NCI-H1930 (cell line): Measurements from ENCODE around the gene DAAM2.
A peak's percentile ranks its signal among the peaks of the same experiment; 100 is the strongest.

ENCODE experiments used
- DNase-seq, 2 experiments: peaks; one replicate each; lab custom pipeline; 2025; lab: John Stamatoyannopoulos, UW

DAAM2 gene

DNA sequence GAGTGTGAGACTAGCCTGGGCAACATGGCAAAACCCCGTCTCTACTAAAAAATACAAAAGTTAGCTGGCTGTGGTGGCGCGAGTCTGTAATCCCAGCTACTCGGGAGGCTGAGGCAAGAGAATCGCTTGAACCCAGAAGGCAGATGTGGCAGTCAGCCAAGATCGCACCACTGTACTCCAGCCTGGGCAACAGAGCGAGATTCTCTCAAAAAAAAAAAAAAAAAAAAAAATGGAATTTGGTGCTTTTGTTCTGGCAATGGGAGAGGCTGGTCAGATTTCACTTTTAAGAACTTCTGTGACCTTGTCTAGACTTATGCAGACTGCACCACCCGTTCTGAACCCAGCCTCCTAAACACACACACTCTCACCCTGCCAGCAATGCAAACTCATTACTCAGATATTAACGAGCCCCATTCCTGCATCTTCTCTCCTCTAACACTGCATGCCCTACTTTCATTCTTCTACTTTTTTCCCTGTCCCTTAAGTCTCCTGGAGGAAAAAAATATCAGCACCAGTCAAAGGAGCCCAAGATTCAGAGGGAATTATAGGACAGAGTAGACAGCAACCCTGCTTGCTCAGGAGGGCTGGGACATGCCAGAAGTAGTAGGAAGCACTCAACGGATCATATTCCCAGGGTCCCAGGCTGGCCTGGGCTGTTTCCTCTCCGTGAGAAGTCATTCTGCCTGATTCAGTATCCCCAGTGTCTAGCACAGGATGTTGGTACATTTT lies 137.7 kb downstream of the DAAM2 start:
- DNase-seq = no peak

DNA sequence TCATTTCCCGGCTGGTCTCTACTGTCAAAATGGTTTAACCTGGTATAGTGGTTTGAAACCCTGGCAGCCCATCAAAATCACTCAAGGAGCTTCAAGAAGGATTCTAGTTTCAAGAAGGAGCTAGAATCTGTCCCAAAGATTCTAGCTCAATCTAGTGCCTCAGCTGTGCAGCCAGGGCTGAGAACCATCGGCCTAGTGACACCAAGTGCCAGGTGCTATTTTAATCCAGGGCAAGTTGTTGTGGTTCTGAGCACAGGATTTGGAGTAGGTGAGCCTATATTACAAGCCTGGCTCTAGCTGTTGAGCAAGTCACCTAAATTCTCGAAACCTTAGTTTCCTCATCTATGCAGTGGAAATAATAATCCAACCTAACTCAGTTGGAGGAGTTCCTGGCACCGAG lies 138.4 kb downstream of the DAAM2 start:
- DNase-seq = no peak

DNA sequence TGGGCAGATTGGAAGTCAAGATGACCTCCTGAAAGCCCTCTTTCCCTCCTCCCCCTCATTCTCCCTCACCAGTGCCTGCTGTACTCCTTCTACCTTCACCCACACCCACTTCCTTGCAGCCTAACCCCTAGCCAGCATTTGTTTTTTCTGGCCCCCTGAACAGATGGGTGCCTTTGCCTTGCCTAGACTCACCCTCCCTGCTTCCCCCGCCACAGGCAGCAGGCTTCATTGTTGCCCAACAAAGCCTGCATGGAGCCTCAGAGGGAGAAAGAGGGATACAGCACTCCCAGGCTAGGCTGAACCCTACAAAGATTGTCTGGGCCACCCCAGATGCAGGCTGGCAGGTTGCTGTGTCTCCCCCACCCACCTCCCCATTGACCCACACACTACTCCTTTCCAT lies 139.4 kb downstream of the DAAM2 start:
- no peak for DNase-seq

DNA sequence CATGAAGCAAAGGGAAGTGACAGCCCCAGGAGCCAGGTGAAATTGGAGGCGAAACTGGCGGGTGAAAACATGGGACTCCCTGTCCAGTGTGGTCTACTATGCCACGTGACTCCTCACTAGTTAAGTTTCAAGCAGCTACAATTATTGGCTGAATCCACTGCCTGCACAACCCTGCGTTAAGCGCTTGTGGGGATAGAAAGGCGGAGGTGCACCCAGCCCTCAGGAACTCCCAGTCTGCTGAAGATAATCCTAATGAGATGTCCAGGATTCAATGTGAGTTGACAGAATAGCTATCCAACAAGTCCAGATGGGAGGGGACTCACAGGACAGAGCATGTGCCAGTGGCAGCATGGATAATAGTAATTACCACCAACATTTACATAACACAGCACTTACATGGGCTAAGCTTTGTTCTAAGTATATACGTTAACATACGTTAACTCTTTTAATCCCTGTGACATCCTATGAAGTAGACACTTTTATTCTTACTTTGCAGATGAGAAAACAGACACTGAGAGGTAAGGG lies 140.3 kb downstream of the DAAM2 start:
- DNase-seq = no peak

- no peak for DNase-seq
Measured at GRCh38 chr6:39933669-39934130, 141.5 kb downstream of the DAAM2 start.

DNA sequence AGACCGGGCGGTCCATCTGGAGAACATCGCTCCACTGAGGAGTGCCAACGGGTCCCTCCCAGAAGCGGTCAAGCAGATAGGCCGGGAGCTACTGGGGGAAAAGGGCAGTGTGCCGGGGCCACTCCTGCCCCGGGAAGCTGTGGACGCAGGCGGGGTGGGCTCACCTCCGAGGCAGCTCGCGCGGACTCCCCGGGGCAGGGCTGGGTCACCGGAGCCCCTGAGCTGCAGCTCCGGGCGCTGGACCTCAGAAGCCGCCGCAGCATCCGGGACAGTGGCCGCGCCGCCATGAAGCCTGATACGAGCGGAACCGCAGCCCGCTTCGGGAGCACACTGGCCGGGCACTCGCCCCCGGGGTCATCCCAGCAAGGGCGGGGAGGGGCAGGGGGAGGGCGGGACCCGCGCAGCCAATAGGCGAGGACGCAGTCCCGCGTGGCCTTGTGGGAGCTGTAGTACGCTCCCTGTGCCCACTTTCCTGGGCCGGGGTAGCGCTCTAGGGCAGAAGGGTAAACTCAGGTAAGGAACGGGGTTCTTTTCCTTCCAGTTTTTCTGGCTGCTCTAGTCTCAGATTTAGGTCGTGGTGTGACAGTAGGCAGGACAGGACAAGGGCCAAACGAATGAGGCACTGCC lies 142.1 kb downstream of the DAAM2 start, which contains the start of gene MOCS1:
Gene MOCS1, minus strand, starts transcription at position 332 of the 627 bp plus-strand sequence. Its CDS starts 45 bp downstream, at position 287.
- DNase-seq = peak; percentile 27 to 59

DNA sequence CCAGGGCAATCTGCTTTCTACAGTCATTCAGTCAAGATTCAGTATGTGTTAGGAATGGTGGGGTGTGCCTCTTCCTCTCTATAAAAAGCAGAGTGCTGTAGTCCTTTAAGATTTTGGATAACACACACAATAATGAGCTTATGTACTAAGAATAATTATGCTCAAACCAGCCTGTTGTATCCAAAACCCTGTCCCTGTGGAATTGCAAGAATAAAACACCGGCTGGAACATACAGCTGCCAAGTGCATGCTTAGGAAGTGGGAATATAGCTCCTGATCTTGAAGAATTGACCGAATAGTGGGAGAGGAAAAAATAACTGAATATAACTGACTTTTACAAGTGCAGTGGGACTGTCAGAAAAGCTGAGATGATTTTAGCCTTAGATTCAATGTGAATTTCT lies 143.1 kb downstream of the DAAM2 start:
- no peak for DNase-seq

GRCh38 chr6:39936857-39937256 lies 144.7 kb downstream of the DAAM2 start:
- no peak for DNase-seq

GRCh38 chr6:39937686-39938333 lies 145.6 kb downstream of the DAAM2 start:
- peak in 1 of 2 experiments; percentile 11 for DNase-seq

DNA sequence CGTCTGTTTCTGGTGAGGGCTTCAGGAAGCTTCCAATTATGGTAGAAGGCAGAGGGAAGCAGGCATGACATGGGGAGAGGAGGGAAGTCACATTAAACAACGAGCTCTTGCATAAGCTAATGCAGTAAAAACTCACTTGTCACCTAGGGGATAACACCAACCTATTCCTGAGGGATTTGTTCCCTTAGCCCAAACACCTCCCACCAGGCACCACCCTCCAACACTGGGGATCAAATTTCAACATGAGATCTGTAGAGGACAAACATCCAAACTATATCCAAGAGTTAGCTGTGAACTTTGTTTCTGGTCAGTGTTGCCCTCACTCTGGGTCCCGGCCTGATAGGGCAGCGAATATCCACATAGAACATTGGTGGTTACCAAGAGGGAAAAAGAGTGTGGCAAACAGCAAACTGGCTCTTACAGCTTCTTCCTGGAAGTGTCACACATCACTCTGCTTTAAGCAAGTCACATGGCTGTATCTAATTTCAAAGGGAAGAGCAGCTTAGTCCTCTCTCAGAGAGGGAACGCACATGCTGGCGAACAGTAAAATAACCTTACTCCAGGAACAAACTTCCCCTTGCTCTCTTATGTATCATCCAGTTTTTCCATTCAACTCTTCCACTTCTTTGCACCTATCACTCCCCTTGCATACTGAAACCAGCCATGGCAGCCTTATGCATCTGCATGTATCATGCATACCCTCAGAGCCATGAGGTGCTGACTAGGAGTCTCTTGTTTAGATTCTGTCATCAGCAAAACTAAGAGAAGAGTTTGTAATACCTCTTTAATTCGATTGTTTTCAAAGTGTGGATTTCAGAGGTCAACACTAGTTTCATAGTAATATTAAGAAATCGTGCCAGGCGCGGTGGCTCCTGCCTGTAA lies 146.8 kb downstream of the DAAM2 start:
- no peak for DNase-seq

GRCh38 chr6:39941138-39941537 lies 149.0 kb downstream of the DAAM2 start:
- DNase-seq = no peak

- no peak for DNase-seq
Measured at GRCh38 chr6:39941820-39942219, 149.6 kb downstream of the DAAM2 start.

- no peak for DNase-seq
Measured at GRCh38 chr6:39942903-39943580, 150.9 kb downstream of the DAAM2 start.

- DNase-seq = no peak
Measured at GRCh38 chr6:39945626-39946025, 153.4 kb downstream of the DAAM2 start.

- DNase-seq = no peak
Measured at GRCh38 chr6:39947611-39948068, 155.5 kb downstream of the DAAM2 start.

DNA sequence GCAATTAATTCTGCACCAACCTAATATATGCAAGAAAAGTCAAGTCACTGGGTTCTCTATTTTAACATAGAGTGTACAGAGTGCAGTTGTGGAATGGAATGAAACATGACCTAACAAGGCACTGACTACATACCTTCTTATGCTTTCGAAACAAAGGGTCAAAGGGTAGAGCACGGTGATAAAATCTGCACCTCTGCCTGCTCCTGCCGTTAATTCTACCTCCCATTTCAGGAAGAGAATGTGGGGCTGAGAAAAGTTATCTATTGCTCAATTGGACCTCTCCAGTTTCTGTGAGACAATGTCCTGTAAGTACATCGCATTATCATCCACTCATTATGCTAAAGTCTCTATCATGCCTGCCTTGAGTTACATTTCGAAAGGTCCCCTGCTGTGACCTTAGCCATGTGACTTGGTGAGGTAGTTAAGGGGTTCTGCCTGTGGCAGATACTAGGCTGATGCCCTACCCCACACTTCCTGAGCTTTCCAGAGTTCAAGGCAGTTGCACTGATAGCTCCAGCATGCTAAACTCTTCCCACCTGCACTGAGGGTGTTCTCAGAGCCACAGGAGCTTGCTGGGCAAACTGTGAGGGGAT lies 156.1 kb downstream of the DAAM2 start:
- DNase-seq = no peak

DNA sequence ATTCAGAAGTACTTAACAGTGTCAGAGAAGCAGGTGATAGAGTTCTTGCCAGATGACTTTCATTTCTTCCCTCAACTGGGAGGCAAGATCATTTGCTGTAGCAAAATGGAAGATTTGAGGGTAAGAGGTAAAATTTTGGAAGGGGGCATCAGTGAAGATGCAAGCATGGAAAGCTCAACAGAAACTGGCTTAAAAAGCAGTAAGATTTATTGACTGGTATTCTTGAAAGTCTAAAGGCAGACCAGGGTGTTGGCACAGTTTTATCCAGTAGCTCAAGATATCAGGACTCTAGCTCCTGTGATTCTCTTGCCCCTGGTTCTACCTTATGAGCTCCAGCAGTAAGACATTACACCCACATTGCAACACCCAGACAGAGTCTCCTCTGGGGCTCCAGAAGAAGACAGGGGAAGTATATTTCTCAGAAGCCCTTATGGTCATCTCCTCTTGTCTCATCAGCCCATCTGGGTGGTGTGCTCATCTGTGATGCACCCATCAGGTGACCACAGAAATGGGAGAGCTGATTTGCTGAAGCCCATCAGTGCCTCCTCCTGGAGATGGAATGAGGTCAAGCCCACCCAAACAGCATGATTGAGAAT lies 158.0 kb downstream of the DAAM2 start:
- DNase-seq = no peak

GRCh38 chr6:39951191-39951590 lies 159.0 kb downstream of the DAAM2 start:
- DNase-seq = no peak

GRCh38 chr6:39951716-39952115 lies 159.5 kb downstream of the DAAM2 start:
- DNase-seq = no peak

DNA sequence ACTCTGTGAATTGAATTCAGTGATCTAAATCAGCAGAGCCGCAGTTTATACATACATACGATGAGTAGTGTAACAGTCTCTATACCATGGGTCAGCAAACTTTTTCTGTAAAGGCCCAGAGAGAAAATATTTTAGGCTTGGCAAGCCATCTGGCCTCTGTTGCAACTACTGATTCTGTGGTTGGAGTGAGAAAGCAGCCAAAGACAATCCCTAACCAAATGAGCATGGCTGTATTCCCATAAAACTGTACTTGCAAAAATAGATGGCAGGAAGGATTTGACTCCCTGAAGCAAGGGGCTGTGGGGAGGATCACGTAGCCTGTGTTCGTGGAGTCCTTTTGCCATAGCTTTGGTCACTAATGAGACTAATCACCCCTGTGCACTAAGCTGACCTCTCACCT lies 160.0 kb downstream of the DAAM2 start:
- DNase-seq = no peak
